HG03045 (cell line): ENCODE data around the gene SLC18A2.
"Not testable (repeated sequence)": the region's sequence is repeated elsewhere in the genome, so short reads cannot be mapped to it uniquely, and the experiment has no call there.

Experiments used
- ATAC-seq: cut with Tn5 transposase; IDR thresholded peaks from one replicate; pipeline ENCODE4 v1.9.1; 2021; ENCODE audit warnings: mild to moderate bottlenecking, moderate library complexity; ENCODE audit not compliant: unreplicated experiment

SLC18A2 gene

DNA sequence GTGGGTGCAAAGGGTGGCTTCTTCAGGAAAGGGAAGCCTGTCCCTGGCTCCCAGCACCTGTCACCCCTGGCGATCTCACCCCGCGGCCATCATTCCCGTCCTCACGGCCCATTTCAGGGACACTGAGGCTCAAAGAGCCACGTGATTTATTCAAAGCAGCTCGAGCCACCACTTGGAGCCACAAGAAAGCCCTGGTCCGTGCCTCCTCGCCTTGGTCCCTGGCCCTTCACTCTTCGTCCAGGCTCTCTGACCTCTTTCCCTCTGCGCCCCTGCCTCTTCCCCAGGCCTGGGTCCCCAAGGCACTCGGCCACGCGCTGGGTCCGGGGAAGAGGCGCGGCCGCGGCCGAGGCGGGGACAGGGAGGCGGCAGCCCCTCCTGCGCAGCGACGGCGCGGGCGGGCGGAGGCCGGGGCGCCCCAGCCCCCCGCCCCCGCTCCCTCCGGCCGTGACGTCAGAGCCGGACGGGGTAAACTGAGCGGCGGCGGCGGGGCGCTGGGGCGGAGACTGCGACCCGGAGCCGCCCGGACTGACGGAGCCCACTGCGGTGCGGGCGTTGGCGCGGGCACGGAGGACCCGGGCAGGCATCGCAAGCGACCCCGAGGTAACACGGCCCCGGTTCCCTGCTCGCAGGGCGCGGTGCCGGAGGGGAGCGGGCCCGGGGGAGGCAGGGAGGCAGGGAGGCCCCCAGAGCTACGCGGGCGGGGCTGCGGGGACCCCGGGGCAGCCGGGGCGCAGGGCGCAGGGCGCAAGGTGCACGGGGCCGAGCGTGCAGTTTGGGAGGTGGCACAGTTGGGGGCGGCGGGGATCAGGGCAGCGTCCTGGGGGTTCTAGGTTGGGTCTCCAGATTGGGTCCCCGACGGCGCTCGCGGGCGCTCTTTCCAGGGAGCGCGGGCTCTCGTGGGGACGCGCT, at the start of gene SLC18A2:
Gene SLC18A2, plus strand, starts transcription at position 494 of the 909 bp plus-strand sequence. CDS start 580 bp downstream, outside the sequence.
- ATAC-seq, result no peak

DNA sequence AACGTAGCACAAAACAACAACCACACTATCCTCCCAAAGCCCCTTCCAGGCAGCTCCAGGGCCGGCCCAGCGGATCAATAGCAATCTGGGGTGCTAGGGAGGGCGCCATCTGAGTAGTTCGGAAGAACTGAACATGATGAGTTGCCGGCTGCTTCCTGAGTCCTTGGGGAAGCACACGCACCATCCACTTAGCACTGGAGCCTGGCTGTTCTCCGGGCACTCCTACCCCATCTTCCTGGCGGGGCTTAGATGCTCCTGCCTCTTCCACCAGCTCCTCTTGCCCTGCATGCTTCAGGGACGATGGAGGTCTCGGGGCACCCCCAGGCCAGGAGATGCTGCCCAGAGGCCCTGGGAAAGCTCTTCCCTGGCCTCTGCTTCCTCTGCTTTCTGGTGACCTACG, 43.7 kb upstream of the SLC18A2 start, which contains the start of gene KCNK18:
Gene KCNK18, plus strand, starts transcription at position 301 of the 400 bp plus-strand sequence. Its CDS starts 0 bp downstream, at position 301.
- ATAC-seq, result no peak

DNA sequence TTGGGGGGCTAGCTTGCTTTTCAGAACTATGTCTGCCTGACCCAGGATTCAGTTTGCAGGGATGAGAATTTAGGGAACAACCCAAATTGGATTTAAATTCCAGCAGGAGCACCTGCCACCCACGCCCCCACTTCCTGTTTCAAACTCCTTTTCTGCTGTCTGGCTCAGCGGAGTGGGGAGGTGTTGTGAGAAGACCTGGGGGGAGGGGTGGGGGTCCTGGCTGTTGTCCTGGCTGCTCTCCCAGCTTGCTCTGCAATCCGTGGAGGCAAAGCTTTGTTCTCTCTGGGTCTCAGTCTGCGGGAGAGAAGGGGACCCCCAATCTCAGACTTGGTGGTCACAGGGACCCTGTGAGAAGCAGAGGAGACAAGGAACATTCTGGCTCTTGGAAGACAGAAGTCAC, 42.8 kb upstream of the SLC18A2 start:
- ATAC-seq, result no peak

DNA sequence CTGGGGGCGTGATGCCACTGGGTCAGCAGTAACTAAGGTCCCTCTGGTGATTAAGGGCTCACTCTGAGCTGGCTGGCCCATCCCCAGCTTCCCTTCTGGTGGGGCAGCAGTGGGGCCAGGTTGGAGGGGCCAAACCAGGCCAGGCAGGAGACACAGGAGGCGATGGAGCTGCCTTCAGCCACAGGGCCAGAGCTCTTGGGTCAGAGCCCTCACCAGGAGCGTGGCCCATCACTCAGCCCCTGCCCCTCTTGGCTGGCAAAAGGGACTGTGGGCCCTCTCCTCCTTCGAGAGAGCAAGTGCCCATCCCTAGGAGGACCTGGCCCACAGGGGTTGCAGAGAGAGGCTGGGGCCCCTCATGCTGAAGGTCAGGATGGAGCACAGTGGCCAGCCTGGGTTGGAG, 39.1 kb upstream of the SLC18A2 start:
- no peak for ATAC-seq

DNA sequence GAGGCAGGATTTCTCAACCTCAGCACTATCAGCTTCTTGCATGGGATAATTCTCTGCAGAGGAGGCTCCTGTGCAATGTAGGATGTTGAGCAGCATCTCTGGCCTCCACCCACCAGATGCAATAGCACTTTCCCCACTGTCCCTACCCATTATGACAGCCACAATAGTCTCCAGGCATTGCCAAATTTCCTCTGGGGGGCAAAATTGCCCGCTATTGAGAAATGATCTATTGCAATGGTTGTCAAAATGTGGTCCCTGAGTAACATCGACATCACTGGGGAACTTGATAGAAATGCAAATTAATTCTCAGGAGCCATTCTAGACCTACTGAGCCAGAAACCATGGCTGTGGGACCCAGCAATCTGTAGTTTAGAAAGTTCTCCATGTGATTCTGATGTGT, 36.6 kb upstream of the SLC18A2 start:
- ATAC-seq, result no peak

DNA sequence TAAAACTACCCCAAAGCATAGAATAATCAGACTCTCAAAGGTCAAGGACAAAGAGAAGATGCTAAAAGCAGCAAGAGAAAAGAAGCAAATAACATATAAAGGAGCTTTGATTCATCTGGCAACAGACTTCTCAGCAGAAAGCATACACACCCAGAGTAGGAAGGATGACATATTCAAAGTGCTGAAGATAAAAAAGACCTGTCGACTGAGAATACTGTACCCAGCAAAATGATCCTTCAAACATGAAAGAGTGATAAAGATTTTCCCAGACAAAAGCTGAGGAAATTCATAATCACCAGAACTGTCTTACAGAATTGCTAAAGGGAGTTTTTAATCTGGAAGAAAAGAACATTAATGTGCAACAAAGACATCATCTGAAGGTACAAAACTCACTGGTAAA, 28.7 kb upstream of the SLC18A2 start:
- no peak for ATAC-seq

DNA sequence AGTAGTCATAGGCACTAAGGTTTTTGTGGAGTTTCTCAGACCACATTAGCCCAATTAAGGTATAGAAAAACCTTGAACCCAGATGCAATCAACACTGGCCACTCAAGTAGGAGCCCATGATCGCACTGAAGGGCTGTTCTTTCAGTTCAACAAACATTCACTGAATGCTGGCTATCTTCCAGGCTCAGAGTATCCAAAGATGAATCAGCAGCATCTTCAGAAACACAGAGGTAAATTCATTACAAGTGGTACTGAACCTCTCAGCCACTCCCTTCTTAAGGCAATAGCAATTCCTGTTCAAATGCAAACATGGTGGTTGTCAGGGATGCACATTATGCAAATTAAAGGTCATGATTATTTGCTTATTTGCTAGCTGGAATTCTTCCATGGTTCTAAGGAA, 26.5 kb upstream of the SLC18A2 start:
- no peak for ATAC-seq

DNA sequence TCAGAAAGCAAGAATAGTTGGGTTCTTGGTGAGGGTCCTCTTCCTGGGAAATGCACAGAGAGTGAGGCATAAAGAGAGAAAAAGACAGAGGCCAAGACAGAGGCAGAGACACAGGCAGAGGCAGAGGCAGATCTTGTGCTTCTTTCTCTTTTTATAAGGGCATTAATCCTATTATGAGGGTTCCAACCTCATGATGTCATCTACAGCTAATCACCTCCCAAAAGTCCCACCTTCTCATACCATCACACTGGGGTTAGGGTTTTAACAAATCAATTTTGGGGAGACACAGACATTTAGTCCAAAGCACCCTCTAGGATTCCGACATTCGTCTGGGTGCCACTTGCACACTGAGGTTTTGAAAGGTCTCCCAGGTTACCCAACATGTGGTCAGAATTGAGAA, 25.8 kb upstream of the SLC18A2 start:
- no peak for ATAC-seq

DNA sequence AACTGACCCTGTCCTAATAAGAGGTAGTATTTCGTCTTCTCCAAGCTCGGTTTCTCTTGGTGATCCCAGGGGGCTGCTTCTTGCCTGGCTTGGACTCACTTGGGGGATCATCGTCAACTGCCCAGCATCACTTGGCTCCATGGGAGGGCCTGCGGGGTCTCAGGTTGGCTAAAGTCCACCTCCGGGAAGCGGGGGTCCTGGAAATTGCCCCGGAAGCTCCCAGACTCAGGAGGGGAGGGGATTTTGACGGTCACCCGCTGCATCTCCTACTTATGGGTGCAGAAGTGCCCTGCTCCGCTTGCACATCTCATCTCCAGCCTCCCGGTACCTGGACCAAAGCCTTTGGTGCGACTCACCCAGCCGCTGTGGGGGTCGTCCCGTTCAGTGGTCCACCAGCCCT, 24.9 kb upstream of the SLC18A2 start:
- ATAC-seq, result no peak

DNA sequence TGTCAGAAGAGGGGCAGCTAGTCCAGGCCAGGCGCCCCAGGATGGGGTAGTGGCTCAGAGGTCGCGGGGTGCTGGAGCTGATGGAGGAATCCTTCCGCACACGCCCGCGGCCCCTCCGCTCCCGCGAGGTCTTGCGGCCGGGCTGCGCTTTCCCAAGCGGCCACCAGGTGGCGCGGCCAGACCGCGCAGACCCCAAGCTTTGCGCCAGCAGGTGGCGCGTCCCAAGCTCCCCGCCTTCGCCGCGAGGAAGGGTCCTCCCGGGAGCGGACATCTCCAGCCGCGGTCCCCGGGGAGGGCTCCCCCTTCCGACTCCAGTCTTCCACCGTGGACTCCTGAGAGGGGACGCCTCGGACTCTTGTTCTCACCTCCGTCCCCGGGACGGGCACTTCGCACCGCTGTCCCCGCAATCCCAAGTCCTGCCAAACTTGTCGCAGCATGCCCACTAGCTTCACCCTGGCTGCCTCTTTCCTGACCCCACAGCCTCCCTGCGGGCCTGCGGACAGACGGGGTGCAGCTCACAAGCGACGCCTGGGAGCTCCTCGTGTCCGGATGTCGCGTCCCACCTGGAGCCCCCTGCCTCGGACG, 24.2 kb upstream of the SLC18A2 start:
- peak; percentile 75 for ATAC-seq

DNA sequence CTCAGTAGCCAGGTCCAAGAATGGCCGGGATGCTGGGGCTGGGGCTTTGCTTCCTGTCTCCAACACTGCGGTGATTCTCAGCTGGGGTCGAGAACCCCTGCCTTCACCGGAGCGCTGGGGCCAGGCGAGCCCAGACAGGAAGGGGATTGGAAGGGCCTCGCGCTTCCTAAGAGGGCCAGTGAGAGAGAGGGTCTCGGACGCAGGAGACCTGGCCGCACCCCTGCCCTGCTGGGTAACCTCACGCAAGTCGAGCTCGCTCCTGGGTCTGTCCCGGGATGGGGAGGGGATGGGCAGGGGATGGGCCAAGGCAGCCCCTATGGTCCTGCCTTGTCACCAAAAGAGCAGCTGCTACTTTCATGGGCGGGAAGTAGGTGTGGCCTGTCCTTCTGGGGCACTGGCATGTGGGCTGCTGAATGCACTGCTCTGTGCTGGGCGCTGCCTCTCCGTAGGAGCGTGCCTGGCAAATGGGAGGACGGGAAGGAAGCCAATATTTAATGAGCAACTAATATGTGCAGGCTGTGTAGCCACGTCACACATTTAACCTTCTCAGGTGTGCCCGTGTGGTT, 23.6 kb upstream of the SLC18A2 start:
- peak; percentile 38 for ATAC-seq

DNA sequence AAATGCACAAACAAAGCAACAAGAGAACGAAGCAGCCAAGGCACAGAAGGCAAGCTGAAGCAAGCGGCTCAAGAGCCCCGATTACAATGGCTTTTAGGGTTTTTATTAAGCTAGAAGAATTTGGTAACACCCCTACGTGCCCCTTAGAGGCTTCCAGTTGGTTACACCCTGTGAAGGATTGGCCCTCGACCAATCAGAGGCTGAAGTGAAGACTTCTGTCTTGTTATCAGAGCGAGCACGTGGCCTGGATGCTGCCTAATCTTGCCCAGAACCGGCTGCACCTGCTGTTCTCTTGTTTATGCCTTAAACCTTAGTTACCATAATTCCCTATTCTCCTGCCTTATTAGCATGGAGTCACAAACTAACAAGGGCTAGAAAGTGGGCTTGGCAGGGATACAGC, 22.3 kb upstream of the SLC18A2 start:
- no peak for ATAC-seq

DNA sequence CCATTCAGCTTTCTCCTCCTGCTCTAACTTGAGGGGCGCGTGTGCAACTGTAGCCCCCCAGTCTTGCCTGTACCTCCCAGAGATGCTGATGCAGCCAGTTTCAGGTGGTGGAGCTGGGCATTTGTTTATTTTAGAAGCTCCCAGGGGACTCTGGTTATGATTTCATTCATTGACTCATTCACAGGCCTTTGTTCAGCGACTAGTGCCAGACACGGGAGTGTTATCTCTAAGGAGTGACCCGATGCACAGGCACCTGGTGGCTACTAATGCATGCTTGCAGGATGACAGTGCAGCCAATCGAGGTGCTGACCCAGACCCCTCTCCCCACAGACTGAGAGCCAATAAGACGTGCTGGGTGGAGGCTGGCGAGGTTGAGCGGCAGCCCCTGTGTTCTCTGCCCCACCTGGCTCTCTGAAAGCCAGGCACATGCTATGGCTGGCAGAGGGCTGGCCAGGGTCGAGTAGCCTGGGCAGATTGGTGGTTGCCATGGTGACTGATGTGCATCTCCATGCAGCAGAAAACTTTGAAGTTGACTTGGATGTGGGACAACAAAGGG, 19.7 kb upstream of the SLC18A2 start:
- no peak for ATAC-seq

DNA sequence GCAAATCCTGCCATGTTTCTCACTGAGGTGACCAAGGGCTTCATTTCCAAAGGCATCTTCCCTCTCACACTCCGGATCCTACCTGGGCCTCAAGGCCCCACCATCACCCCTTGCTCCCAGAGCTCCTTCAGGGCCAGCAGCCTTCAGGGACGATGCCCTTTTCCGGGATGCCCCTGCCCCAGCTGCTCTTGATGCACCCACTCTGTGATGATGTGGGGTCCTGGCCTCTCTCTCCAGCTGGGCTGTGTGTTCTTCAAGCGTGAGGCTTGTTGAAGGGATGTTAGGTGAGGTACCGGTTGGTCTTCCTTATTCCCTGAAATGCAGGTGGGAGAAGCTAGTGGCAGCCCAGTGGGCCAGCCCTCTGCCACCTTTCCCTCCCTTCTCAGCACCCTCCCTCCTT, 18.4 kb upstream of the SLC18A2 start:
- no peak for ATAC-seq

DNA sequence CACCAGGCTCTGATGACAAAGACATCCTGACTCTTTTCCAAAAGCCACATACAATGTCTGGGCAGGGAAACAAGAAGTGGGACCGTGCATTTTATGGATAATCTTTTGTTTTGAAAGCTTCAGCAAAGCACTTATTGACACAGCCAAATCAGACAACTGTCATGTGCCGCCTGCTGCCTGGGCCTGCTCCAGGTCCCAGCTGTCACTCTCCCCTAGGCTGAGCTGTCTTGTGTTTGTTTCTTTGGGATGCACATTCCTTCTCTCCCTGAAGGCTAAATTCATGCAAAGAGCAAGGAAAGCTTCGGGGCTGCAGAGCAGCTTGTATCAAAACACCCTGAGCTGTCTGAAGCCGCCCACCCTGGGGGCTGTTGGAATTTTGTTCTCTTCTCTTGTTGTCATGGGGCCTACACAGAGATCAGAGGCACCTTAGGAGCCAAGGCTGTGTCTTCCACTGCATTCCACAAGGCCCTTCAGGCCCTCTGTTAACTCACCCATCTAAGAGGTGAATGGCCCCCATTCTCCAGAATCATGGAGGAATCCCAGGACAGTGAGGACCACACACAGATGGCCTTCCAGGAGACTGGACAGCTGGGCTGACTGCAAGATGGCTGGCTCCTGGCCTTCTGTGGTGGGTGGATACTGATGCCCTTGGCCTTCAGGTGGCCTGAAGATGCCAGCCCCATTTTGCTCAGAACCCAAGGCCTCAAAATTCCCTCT, 17.8 kb upstream of the SLC18A2 start:
- no peak for ATAC-seq

DNA sequence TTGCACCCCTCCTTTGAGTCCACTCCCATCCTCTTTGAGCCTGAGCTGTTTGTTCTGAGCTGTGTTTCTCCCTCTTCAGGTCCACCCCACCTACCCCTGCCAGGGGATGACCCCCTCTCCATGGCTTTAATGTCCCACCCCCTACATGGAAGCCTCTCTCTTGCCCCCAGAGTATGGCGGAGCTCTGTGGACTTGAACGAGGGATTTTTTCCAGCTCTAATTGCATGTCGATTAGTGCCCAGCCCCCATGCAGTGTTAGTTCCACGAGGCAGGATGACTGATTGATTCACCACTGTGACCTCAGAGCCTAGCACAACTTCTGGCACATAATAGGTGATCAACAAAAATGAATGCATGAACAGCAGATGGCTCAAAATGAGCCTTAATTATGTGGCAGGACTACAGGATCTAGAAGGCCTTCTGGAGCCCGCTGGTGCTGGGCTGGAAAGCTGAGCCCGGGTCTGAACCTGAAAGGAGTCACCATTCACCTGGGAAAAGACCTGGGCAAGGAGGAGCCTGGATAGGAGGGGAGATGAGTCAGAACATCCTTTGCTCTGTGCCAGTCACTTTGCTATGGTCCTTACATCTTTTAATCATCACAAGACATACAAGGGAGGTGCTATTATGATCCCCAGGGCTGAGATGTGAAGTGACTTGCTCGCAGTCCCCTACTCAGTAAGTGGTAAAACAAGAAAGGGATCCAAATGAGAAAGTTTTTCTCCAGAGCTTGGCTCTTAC, 17.1 kb upstream of the SLC18A2 start:
- ATAC-seq, result no peak

DNA sequence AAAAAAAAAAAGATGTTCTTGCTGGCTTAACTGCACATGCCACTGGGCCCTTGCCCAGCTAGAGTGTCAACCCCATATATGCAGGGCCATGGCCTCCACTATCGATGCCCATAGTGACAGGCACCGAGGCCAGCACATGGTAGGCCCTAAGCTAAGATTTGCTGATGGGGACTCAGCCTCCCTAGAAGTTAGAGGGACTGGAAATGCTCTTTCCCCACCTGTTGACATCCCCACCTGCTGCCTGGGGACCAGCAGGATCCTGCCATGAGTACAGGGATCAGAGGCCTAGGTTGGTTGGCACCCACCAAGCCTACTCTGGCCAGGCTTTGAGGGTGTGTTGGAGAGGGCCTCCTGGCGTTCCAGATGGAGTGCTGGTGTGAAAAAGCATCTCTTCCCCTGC, 16.0 kb upstream of the SLC18A2 start:
- no peak for ATAC-seq

DNA sequence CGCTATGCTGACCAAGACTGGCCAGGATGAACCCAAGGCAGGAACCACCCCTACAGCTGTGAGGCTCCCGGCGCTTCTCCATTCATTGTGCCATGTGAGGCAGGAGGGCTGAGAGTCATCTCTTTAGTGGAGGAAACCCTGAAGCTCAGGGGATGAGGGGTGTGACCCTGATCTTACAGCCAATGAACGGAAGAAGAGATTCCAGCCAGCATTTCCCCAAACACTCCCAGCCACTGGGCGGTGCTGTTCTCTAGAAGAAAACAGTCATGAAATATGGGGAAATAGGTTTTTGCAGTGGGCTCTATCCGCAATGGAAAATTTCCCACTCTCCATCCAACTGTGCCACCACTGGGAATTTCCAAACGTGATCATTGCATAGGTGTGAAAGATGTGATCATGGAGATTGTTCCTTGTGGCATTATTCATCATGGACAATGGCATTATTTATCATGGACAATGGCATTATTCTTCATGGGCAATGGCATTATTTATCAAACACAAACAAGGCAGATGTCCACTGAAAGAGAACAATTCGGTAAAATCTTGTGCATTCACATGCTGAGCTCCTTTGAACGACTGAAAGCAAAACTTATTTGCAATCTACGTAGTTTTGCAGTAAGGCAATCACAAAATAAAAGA, 14.0 kb upstream of the SLC18A2 start:
- ATAC-seq, result no peak

DNA sequence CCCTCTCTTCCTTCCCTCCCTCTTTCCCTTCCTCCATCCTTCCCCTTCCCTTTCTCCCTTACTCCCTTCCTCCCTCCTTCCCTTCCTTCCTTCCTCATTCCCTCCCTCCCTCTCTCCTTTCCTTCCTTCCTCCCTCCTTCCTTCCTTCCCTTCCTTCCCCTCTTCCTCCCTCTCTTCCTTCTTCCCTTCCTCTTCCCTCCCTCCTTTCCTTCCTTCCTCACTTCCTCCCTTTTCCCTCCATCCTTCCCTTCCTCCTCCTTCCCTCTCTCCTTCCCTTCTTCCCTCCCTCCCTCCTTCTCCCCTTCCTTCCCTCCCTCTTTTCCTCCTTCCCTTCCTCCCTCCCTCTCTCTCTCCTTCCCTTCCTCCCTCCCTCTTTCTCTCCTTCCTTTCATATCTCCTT, 12.7 kb upstream of the SLC18A2 start:
- ATAC-seq, result no peak

DNA sequence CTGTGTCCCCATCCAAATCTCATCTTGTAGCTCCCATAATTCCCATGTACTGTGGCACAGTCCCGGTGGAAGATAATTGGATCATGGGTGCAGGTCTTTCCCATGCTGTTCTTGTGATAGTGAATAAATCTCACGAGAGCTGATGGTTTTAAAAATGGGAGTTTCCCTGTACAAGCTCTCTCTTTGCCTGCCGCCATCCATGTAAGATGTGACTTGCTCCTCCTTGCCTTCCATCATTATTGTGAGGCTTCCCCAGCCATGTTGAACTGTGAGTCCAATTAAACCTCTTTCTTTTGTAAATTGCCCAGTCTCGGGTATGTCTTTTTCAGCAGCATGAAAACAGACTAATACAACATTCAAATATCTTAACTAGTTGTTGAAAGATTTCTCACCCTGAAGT, 10.8 kb upstream of the SLC18A2 start:
- not testable (repeated sequence) for ATAC-seq
